Hematopoietic multipotent progenitor cell treated with erythropoietin and hydrocortisone succinate and interleukin-3 and kit ligand, for 6 days (in vitro differentiated cells): Measurements from ENCODE around the gene JMJD4.

Experiments used
- DNase-seq: peaks from one replicate; pipeline ENCODE4 v3.0.0-alpha.2; 2015

The JMJD4 gene

DNA sequence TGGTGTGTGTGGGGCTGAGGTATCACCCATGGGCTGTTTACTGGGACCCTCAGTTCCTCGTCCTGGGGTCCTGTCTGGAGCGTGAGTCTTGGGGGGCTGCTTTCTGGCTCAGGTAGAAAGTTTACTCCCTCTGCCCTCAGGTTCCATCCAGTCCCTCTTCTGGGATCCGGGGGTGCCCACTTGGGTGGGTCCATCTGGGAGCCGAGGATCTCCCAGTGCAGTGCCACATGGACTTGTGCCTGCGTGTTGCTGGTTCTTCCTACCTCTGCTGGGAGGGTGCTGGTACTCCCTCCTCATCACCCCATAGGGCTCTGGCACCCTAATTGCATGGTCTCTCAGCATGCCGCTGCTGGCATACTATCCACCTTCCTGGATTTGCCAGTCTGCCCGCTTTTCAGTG is 14.1 kb upstream of the JMJD4 start:
- DNase-seq, result no peak

DNA sequence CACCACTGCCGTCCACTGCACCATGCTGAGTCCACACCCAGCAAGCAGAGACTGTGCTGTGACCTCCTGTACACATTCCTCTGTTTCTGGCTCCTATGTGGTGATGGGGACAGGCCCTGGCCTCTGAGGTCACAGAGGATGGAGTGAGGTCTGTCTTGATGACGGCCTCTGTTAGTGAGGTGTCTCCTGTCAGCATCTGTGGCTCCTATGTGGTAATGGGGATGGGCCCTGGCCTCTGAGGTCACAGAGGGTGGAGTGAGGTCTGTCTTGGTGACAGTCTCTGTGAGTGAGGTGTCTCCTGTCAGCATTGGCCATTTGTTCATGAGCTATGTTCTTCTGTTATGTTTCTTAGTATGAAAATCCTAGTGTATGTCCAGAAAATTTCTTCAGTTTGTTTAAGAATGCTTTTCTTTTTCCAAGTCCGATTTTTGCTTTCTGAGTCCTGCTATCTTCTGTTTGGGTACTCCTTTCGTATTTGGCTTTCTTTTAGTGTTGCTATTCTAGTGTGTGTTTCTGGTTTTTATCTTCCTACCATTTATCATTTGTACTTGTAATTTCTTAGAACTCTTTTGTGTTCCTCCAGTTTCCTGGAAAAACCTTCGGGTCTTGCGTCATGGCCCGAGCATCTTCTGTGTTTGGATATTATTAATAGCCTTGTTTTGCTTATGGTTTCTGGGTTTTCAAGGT is 13.5 kb upstream of the JMJD4 start:
- peak; percentile 85 for DNase-seq

DNA sequence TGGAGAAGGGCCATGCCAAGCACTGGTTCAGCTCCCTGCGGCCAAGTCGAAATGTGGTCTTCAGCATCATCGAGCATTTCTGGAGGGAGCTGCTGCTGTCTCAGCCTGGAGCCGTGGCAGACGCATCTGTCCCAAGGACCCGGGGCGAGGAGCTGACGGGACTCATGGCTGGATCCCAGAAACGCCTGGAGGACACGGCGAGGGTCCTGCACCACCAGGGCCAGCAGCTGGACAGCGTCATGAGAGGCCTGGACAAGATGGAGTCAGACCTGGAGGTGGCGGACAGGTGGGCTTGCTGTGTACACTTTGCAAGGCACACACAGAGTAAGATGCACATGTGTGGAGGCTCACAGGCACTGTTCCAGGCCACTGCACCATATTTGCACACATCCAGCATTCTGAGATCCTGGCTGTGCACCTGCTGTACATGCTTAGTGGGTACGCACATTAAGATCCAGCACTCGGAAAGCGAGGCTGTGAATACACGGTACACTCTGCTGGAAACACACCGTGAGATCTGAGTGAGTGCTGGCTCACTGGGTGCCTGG is 12.9 kb upstream of the JMJD4 start:
- no peak for DNase-seq

DNA sequence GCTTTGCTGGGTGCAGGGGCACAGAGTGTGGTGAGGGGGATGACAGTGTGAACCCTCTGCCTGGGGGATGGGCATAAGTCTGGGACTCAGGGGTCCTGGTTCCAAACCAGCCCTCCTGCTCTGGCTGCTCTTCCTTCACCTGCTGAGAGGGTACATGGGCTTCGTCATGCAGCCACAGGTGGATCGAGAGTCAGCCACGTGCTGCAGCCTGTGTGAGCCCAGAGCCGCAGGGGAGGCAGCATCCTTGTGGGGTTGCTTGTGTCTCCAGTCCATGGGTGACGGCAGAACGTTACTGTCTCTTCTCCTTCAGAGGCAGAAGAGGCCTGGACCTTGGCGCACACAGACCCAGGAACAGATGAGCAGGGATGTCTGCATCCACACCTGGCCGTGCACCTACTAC is 12.3 kb upstream of the JMJD4 start:
- no peak for DNase-seq

DNA sequence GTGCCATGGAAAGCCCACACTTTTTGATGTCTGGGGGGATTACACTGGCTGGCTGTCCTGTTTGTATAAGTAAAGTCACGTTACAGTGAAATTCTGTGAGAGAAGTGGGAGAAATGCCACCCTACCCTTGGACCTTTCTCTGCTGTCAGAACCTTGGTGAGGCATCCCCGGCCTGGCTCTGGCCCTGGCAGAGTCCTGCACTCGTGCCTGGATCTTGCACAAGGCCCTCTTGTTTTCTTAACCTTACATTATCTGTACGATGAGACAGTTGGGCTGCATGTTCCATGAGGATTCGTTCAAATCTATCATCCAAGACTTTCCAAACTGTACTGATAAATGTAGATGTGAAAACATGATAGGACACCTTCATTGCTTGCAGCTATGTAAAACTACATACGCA is 11.6 kb upstream of the JMJD4 start:
- DNase-seq, result no peak

DNA sequence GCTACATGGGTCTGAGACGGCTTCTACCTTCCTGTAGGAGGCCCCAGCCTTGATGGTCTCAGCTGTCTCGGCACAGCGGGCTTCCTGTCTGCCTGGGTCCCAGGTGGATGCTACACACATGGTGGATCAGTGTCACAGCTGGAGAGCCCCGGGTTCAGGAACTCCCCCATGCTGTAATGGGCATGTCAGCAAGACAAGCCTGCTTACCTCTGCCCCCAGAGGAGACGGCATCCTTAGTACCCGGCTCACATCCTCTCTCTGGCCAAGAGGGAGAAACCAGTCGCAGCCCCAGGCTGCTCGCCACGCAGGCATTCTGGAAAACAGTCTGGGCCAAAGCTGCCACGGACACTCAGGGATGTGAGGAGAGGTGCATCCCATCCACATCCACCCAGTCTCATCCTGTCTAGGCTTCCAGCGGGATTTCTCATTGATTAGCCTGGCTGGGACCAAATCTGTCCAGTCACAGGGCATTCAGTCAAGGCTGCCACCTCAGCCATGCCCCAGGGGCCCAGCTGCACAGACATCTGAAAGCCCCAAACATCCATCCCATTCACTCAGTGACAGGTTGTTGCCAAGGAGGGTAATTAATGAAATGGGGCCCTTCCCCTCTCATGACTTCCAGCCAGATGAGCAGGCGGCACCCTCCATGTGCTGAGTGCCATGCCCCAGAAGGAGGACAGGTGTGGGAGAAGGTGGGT is 10.6 kb upstream of the JMJD4 start:
- no peak for DNase-seq

DNA sequence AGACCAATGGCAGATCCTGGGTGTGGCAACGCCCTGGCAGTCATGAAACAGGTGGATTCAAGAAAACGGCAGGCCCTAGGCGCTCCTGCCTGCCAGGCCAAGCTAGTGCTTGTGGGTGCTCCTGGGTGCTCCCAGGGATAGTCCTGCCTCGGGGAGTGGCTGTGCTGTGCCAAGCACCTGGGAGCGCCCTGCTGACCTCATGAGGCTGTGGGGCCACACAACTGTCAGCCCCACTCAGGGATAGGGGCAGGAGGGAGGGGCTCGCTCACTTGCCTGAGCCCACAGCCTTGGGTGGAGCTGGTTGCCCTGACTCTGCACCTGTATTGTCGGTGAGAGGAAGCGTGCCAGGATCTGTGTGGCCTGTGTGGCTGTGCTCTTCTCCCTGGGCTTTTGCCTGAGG is 9.6 kb upstream of the JMJD4 start:
- DNase-seq, result no peak

DNA sequence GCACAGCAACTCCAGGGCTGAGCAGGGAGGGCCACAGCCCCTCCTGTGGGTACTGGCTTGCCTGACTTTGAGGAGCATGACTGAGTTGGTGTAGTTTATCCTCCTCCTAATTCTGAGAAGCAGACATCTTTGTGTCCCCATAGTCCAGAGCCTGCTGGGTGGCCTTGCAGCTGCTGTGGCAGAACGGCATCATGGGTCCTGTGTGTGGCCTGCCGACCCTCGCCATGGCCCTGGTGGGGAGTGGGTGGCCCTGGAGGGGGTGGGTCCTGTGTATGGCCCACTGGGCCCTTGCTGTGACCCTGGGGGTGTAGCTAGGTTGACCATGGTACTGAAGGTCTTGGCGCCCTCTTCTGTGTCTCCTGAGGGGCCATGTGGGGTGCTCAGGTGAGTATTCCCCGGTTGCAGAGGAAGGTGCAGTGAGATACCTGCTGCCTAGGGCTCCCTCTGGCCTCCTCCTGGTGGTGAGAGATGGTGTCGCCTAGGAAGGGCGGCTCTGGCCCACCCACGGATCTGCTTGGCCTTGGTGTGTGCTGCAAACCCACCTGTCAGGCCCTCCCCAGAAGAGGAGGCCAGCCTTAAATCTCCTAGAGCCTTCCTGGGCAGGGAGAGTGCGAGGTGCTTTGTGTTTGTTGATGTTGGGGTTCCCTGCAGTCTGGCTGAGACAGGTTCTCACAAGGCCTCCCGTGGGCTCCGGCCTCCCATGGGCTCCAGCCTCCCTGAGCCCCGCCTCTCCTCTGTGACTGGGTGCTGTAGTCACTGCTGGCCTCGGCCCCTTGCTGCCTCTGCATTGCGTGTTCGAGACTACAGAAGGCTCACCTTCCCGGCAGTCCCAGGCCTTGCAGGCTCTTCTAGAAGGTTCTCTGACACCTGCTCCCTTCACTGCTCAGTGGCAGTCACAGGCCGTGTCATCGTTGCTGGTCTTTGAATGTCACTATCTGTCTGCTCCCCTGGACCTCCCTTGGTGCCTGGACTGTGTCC is 7.9 kb upstream of the JMJD4 start:
- DNase-seq, result no peak

DNA sequence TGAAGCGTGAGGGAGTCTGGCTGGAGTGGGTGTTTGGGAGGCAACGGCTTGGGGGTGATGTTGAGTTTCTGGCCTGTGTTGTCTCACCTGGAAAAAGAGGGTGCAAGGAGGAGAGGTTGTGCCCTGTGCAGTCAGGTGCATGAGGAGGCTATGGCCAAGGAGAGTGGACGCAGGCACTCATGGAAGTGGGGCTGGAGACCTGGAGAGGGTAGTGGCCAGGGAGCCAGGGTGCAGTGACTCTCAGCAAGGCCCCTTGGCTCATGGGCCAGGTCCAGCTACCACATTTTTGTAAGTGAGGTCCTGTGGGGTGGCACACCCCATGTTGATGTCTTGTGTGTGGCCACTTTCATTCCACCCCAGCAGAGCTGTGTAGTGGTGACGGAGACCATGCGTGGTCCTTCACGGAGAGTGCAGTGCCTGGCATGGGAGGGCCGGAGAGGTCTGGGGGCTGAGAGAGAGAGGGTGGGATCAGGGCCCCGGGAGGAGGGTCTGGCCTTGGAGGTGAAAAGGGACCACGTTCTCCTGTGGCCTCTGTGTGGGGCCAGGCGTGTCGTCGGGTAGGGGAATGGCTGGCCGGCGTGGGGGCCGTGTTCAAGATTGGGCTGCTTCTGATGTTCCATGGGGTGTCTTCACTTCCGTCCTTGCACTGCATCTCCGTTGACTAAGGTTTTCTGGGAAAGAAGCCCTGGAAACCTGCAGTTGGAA is 6.2 kb upstream of the JMJD4 start:
- no peak for DNase-seq

DNA sequence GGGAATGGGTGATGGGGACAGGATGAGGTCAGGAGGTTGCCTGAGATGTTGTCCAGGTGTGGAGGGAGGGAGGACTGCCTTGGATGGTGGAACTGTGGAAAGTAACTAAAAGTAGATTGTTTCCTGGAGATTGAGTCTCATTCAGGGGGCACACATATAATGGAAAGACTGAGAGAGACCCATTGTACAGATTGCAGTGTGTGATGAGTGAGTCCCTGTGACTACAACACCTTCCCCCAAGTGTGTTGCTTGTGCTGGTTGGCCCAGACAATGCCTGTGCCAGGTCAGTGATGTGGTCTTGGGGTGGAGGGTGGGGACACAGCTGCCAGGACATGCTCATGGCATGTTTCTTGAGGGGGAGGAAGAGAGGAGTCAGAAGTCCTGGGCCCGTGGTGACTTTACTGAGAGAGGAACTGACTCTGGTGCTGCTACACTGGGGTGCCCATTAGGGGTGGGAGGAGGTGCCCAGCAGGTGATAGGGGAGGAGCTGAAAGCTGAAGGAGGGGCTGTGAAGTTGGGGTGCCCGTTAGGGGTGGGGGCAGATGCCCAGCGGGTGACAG is 5.4 kb upstream of the JMJD4 start:
- DNase-seq, result no peak

DNA sequence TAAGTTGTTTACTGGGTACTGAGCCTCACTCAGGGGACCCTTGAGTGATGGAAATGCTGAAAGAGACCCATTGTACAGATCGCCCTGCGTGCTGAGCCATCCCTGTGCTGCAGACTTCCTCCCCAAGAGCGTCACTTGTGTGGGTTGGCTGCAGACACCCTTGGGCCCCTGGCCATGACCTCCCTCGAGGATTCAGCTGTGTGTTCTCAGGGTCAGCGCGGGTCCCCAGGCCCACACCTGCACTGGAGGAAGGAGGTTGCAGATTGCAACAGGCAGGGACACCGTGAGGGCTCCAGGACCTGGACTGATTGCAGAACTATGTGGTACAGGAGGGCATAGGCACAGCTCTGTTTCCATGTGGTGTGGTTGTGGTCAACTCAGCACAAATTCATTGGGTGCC is 4.5 kb upstream of the JMJD4 start:
- DNase-seq, result no peak

DNA sequence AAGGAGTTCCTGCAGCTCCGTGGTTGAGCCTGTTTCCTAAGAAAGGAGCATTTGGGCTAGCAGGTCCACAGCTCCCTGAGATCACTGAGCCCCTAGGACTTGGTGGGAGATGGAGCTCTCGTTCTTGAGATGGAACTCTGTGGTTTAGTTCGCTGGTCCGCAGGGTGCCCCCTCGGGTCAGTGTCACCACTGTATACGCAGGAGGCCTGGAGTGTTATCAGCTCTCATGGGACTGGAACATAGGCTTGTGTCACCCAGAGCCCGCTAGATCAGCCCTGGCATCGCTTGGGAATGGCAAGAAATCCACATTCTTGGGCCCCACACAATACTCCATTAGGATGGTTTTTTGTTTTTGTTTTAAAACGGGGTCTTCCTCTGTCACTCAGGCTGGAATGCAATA is 3.7 kb upstream of the JMJD4 start:
- DNase-seq, result no peak

DNA sequence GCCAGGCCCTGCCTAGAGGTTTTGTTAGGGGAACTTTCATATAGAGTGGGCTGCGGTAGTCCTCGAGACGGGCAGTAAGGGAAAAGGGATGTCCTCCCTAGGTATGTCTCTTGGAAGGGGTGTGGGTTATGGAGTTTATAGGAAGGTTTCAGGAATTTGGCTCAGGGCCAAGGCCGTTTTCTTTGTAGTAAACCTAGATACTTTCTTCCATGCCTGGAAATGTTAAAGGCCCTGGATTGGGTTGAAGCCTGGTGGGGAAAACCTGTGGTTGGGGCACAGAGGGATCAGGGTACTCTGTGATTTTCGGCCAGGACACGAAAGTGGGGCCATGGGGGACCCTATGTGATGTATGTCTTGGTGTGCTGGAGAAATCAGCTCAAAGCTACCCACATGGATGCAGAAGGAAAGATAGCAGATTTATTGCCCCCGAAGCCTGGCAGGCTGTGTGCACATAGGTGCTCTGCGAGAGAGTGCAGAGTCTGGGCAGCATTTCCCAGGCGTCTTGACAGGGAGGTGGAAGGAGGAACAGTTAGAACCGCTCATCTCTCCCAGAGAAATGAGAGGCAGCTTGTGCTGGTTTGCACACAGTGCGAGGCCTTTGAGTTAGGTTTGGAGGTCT is 1.8 kb upstream of the JMJD4 start:
- no peak for DNase-seq

DNA sequence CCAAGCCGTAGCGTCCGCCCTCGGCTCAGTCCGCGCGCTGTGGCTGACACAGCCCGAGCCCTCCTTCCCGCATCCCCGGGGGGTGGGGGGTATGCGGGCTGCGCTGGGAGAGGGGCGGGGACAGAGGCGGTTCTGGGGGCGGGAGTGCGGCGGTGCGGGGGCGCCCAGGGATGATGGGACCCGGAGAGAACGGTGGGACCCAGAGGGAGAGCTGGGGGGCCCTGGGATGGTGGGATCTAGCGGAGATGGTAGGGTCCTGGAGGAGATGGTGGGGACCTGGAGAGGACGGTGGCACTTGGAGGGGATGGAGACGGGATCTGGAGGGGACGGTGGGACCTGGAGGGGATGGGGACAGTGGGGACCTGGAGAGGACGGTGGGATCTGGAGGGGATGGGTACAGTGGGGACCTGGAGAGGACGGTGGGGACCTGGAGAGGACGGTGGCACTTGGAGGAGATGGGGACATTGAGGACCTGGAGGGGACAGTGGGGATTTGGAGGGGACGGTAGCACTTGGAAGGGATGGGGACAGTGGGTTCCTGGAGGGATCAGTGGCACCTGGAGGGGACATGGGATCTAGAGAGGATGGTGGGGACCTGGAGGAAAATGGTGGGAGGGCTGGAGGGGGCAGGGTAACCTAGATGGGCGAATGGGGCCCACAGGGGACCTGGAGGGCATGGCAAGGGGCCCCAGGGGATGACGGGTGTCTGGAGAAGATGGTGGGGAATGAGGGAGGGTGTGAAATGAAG is 610 bp upstream of the JMJD4 start:
- DNase-seq, result no peak

DNA sequence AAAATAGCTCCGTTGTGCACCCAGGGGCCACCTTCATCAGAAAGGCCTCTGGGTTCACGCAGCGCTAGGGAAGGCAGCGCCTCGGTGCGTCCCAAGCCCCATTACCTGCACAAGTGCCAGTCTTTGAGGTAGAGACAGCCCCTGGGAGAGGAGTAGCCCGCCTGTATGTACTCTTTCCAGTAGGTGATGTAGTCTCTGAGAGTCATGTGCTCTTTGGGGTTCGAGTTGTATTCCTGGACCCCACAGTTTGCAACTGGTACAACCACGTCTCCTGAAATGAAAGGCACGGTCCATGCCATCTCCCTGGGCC is 601 bp downstream of the JMJD4 start:
- no peak for DNase-seq

DNA sequence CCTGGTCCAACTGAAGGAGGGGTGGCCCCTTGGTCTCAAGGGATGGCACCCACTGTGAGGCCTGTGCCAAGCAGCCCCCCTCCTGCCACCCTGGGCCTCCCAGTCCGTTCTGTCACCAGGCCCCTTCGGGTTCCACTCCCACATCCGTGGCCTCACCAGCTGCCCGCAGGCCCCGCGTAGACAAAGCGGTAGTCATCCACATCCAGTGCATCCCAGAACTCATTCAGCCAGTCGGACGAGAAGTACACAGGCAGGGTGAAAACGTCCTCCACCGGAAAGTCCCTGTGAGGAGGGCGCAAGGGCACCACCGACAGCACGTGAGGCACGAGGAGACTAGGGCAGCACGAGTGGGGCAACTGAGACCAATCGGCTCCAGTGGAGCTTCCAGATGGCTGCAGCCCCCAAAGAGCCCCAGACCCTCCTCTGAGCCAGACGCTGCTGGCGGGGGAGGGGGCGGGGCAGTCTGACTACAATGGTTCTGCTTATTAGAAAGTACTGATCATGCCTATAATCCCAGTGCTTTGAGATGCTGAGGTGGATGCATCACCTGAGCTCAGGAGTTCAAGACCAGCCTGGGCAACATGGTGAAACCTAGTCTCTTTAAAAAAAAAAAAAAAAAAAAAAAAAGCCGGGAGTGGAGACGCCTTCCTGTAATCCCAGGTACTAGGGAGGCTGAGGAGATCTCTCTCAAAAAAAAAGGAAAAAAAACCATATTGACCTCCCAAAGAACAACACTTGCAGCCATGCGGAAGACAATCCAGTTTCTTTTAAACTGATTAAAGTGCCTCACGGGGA is 1.2 kb downstream of the JMJD4 start:
- DNase-seq, result no peak

DNA sequence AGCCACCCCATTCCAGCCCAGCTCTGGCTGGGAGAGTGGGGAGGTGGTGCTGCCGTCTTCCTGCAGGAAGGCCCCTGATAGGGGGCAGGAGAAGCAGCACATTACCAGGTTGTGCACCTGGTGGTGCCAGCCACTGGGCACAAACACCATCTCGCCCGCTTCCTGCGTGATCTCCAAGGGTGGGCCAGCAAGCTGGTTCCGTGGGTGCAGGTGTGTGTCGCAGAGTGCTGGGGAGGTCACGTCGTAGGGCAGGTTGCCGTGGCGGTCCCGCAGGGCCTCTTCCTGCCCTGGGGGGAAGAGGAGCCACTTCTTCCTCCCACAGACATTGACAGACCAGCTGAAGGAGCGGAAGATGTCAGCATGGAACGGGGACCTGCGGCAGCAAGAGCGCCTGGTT is 1.8 kb downstream of the JMJD4 start:
- DNase-seq, result no peak

DNA sequence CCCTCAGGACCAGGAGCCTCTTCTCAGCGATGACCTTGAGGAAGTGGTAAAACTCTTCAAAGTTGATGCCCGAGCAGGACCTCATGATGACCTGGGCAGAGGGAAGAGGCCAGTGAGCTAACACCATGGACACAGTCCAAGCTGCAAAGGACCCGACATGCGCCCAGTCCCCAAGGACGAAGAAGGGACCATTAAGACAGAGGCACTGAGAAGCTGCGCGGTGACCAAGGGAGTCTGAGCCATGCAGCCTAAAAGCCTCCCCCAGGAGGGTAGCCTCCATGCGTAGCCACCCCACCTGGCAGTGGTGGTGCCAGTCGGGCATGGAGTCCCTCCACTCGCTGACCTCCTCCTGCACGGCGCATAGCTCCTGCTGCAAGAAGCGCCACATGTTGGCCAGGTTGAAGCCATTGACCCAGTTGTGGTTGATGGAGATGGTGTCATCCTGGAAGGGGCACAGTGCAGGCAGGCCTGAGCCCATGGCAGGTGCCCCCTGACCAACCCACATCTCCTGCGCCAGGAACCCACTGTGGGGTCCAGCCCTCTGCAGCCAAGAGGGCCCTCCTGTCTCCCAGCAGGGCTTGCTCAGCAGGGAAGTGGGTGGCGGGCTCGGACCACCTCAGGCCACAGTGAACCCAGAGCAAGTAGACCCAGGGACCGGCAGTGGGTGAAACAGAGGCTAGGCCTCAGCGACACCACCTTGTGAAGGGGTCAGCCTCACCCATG is 2.4 kb downstream of the JMJD4 start:
- DNase-seq, result no peak

DNA sequence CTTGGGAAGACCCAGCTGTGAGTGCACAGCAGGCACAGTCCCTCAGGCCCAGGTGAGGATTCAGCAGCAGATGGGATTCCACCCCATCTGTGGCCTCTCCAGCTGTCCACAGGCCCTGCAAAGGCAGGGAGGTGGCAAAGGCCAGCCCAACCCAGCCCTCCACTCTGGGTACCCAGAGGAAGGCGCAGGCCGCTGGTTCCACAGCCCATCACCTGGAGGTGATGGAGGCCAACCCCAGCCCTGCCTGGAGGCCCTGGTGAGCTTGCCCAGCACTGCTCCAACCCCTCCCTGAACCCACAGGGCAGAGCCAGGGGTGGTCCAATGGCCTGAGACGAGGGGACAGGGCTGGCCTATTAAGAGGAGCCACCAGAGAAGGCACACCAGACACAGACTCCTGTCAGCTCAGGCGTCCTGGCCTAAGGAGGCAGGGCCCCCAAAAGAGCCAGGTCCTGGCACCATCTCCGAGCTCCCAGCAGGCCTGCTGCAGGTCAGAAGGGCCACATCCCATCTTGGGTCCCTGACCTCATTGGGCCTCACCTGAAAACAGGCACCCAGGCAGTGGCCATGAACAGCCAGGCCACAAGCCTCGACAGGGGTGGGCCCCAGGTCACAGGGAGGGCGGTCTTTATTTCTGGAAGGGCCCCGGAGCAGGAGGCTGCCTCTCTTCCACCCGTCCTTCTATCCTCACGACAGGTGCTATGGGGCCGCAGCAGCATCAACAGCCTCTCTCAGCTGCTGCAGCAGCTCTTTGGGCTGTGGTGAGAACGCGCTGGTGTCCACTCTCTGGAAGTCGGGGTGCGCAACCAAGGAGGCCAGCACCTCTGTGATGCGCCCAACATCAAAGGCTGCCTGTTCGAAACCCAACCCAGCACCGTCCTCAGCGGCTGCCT is 3.2 kb downstream of the JMJD4 start:
- DNase-seq, result no peak
